GM21367 (cell line): ENCODE data around the gene ADCY7.

Experiments
- ATAC-seq: cut with Tn5 transposase; IDR thresholded peaks from one replicate; pipeline ENCODE4 v1.9.1; 2021; ENCODE audit not compliant: unreplicated experiment

Gene ADCY7

DNA sequence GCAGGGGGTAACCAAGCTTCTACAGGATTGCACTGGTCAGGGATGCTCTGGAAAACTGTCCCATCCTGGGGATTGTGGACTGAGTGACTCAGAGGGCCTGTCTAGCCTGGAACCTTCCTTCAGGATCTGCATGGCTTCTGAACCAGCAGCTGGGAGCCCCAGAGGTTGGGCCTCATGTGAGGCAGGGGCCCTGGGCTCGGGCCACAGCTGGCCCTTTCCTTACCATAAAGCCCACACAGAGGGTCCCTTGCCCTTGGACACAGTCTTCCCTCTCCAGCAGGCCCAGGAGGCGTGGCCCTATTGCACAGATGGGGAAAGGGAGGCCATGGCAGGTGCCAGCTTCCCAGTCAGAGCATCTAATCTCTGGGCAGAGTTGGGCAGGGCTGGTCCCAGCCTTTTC is 30.5 kb downstream of the ADCY7 start:
- no peak for ATAC-seq

DNA sequence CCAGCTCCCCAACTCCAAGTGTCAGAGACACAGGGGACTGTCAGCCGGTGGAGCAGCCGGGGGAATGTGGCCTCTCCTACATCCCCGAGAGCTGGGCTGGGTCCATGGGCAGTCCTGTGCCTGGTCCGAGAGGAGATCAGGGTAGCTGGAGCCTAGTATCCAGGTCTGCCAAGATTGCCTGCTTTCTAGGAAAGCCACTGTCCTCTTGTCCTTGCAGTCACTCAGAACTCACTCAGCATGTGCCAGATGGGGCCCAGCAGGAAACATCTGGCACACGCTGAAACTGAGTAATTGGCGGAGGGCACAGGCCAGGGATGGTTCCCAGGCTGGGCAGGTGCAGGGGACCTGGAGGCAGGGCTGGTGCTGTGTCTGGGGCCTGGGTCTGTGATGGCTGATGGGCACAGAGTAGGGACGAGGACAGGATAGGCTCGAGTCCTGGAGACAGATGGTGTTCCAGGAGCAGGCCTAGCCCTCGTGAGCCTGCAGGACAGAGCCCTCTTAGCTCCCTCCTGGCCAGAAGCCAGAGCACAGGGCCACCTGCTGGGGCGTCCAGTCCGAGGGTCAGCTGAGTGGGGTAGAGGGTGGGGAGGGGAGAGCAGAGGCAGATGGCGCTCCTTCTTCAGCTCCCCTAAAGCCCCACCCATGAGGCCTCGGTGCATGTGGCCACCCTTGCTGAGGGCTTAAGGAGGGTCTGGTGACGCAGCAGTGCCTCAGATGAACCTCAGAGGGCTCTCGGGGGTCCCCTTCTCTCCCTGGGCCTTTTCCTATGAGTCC is 31.1 kb downstream of the ADCY7 start:
- ATAC-seq = no peak

DNA sequence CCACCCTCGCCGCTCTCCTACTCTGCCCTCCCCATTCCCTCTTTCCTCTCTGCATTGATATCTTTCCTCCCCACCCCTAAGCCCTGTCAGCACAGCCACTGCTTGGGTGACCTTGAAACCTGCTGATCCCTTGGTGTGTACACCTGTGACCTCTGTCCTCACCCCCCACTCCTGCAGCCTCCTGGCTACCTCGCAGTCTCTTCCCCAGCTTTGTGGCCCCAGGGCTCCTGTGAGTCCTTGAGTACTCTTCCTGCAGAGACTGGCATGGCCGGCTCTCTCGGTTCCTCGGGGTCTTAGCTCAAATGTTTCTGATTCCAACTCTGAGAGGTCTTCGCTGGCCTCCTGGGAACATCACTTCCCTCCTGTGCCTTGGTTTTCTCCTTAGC is 31.7 kb downstream of the ADCY7 start:
- ATAC-seq = no peak

DNA sequence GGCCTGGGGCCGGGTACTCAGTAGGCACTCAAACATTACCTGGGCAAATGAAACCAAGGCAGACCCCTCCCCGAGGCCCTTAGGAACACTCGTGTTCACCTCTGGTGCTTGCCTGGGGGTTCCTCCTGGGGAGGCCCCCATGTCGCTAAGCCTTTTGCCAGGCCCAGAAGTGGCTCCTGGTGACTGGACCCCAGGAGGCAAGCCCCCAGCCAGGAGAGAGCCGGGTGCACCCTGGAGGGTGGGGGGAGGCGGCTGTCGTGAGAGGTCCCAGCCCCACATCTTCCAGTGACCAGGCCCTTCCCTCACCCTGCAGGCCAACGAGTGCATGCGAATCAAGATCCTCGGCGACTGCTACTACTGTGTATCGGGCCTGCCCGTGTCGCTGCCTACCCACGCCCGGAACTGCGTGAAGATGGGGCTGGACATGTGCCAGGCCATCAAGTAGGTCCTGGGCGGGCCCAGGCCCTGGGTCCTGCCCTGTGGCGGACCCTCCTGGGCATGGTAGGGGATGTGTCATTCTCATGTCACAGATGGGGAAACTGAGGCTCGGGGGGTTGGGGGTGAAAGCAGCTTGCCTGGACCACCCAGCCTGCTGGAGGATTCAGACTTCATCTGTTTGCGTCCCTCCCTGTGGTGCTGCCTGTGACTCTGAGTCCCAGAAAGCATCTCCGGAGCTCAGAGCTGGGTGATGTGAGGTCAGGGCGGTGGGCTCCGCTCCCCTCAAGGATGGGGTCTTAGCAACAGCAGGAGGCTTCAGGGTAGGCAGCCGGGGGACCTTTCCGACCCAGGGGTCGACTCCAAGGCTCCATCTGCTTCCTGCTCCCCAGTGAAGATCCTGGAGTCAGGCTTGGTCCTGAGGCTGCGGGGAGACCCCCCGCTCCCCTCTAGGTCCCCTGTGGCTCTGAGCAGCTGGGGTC is 32.5 kb downstream of the ADCY7 start:
- no peak for ATAC-seq

DNA sequence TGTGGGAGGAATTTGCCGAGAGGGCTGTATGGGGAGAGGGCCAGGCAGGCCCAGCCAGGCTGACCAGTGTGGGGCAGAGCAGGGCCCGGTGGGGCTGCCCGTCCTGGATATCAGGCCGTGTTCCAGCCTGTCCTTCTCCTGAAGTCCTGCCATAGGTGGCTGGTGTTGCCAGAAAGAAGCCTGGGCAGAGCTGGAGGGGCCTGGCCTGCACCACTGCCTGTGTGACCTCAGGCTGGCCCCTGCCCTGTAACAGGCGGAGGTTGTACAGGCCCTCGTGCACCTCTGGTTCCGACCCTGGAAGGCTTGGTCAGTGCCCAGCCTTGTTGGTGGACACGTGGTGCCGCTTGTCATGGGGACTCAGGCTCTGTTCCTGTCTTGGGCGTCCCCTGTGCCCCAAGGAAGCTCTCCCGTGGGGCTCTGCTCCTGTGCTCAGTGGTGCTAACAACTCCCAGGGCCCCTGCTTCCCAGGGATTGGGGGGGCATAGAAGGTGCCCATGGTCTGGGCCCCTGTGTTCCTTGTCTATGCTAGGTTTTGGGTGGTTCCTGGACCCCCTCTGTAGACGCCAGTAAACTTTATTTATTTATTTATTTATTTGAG is 33.3 kb downstream of the ADCY7 start:
- no peak for ATAC-seq

DNA sequence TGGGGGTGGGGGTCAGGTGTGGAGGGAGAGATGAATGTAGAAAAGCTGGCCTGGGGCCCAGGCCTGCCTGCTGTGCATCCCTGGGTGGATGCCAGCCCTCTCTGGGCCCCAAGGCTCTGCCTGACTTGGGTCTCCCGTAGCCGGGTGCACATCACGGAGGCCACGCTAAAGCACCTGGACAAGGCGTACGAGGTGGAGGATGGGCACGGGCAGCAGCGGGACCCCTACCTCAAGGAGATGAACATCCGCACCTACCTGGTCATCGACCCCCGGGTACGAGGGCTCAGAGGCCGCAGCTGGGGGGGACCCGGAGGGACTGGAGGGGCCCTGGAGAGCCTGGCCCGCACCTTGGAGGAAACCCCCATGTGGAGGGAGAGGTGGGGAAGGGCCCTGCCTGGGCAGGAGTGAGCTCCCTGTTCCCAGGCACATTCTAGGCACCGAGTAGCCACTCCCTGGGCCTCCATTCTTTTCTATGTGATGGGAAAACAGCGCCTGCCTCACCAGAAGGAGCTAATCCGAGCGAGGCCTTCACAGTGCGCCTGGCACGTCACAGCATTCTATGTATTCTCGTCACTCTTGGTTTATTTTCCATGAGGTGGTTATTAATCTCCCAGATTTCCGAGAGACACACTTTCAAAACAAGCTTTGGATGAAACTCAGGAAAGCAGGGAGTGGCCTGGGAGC is 34.7 kb downstream of the ADCY7 start:
- no peak for ATAC-seq

DNA sequence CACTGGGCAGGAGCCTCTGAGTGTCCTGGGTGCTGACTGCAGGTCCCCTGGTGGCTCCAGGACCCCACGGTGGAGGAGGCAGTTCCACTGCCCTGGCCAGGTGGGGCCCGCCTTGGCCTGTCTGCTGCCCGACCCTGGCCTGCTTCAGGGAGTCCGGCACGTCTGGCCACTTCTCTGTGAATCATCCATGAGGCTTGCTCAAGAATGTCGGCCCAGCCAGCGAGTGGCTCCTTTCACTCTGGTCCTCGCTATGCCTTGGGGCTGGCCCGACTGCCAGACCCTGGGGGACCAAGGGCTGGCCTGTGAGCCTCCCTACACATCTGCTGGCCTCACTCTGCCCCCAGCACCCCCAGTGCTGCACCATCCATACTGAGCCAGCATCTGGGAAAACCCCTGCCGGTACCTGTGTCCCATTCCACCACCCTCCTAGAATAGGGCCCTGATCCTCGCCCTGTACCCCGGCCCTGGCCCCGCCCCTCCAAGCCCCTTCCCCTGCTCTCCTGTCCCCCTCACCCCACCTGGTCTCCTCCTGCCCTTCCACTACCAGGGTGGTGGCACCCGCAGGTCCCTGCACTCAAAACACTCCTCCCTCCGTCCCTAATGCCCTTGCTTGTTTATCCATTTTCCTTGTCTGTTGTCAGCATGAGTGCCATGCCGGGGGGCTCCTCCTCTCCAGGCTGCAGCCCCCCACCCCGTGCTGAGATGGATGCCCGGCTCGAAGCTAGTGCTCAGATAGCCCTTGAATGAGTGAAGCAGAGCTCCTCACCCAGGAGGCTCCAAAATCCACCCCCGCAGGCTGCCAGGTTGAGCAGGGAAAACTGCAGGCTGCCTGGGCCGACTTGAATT is 35.5 kb downstream of the ADCY7 start:
- ATAC-seq = no peak

DNA sequence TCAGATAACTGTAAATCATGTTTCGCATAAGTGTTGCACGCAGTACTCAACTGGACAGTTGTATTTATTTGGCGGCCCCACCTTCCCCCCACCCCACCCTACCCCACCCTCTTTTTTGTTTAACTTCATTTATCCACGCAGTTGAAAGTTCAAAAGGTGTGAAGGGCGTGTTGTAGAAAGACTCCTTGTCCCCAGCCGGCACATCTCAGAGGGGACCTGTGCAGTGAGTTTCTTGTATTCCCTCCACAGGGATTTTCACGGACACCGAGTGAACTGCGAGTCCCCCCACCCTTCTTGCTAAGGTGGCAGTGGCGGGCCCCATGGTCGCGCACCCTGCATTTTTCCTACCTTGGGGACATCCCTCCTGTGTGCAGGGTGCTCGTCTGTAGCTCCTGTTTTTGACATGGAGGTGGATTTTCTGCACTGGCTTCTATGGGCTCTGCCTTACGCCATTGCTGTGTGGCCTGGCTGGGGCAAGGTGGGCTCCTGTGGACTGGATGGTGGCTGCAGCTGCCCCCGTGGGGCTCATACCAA is 36.2 kb downstream of the ADCY7 start:
- ATAC-seq = no peak

DNA sequence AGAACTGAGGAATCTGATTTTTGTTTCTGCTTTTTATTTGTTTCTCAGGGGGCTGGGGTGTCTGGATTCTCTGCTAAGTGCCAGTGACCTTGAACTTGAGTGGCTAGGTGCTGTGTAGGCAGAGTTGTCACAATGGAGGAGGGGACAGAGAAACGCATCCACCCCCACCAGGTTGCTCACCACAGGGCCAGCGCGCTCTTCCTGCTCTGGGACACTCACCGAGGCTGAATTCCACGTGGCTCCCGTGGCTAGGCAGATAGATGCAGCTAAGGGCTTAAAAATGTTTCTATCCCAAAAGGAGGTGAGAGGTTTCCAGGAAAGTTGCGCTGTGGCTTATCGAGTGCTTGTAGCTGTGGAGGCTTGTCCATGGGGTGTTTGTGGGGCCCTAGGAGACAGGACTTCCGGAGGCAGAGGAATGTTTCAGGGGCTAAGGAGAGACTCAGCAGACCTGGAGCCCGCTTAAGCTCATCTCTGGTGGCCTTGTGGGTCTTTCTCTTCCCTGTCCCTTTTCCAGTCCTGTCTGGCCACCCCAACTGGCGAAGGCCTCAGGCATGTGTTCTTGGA is 36.8 kb downstream of the ADCY7 start:
- ATAC-seq = no peak

DNA sequence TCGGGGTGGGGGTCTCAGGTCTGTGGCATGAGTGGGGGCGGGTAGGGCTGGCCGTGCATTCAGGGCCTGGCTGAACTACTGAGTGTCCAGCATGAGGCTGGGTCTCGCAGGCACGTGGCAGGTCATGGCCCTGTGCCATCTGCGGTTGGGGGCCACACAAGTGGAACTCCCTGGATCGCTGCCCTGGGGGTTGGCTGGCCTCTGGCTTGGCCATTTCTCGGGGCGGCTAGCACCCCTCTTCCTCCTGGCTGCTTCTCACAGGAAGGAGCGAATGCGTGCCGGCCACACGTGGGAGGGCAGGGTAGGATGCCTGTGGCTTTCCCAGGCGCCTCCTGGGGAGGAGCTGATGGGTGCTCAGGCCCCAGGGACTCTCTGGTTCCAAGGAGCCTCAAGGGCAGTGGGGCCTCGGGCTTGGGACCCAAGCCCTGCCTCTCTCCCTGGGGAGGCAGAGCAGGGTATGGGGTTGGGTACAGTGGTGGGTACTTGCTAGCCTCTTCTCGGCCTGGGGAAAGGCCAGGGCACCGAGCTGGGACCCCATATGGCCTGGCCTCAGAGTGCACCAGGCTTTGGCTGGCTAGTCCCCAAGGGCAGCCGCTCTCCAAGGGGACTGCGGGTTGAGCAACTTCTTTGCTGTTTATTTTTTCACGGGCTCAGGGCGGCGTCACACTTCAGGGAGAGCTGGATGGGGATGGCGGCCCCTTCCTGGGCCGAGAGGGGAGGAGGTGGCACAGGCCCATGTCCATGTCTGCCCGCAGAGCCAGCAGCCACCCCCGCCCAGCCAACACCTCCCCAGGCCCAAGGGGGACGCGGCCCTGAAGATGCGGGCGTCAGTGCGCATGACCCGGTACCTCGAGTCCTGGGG is 37.5 kb downstream of the ADCY7 start:
- ATAC-seq = no peak

DNA sequence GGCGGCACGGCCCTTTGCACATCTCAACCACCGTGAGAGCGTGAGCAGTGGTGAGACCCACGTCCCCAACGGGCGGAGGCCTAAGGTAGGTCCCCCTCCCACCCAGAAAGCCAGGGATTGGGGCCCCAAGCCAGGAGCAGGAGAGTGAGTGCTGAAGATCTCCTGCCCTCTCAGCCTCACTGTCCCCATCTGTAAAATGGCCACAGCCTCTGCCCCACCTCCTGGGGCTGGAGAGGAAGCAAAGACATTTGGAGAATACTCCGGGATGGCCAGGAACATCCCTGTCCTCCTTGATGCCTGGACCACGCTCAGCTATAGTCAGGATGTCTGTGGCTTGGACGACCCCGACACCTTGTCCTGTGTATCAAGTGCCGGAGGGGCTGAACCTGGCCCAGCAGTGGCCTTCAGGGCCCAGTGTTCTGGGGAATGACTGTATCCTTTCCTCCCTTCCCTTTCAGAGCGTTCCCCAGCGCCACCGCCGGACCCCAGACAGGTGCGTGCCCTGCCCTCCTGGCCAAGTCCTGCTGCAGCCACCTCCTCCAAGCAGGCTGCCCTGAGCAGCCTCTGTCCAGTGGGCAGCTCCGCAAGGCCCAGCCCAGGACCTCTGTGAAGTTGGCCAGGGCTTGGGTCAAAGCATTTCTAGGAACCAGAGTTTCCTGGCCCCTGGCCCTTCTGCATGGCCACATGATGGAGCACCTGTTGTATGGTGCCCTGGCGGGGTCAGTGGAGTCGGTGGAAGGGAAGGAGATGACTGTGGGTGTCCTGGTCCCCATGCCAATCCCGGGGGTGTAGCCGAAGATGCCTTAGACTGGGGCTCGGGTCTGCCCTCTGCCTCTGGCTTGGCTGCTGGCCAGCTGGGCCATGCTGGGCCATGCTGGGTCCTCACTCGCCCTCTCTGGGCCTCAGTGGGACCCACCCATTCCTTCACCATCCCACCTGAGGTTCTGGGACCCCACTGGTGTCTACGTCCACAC is 38.4 kb downstream of the ADCY7 start:
- ATAC-seq = no peak

DNA sequence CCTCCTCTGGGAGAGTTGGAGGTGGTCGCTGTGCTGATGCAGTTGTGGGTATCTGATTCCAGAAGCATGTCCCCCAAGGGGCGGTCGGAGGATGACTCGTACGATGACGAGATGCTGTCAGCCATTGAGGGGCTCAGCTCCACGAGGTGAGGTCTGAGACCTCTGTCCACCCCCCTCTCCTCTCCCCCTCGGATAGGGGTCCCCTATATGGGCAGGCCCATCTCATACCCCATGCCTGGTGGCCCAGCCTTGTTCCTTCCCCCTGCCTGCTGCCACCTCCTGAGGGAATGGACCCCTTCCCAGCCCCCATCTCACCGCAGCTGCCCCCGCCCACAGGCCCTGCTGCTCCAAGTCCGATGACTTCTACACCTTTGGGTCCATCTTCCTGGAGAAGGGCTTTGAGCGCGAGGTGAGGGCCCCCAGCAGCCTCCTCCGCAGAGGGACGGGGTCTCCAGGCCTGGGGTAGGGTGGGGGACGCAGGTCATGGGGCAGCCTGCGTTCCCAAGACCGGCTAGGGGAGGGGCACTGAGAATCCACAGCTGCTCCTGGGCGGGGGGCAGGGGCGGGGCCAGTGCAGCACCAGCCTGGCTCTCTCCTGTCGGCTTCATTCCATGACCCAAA is 39.2 kb downstream of the ADCY7 start:
- no peak for ATAC-seq

DNA sequence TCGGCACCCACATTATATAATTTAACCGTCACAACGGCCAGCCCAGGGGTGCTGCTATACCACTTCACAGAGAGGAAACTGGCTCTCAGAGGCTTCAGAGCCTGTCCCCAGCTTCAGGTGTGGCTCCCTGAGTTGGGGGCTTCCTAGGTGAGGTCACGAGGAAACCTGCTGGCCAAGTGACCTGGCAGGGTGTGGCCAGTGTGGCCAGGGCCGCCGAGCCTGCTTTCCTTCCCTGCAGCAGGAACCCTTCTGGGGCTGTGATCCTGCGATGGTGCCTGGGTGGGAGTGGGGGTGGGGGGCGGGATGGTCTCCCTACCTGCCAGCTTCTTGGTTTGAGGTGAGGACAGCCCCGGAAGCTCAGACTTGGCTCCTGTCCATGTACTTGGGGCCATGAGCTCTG is 39.9 kb downstream of the ADCY7 start:
- ATAC-seq = no peak

DNA sequence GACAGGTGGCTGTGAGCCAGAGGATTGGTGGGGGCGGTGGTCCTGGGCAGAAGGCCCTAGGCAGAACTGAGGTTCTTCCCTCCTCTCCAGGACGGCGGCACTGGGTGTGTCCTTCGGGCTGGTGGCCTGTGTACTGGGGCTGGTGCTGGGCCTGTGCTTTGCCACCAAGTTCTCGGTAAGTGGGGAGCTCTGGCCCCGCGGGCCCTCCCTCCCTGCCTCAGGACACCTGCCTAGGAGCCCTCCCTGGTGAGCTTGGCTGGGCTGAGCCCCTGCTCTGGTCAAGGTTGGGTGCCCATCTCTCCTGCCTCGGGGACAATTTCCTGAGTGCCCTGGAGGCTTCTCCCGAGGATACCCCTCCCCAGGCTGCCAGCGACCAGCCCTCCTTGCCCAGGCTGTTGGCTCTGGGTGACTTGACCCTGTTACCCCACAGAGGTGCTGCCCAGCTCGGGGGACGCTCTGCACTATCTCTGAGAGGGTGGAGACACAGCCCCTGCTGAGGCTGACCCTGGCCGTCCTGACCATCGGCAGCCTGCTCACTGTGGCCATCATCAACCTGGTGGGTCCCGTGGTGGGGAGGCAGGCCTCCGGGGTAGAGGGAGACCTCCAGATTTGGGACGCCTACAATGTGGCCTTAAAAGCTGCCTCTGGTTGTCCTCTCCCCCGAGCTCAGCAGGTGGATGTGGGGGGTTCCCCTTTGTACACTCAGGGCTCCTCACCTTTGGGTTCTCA is 42.0 kb downstream of the ADCY7 start:
- ATAC-seq = no peak

DNA sequence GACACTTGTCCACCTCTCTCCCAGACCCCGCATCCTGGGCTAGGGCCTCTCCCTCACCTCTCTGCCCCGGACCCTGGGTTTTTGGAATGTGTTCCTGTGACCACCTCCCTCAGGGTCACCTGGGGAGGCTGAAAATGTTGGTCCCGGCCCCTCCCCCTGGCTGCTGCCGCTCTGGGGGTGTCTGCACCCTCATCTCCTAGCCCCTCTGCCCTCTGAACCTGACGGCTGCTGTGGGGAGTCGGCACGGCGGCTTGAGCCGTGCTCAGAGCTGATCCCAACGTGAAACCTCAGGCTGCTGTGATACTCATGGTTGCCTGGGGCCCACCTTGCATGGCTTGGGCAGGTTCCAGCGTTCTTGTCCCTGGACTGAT is 42.8 kb downstream of the ADCY7 start:
- no peak for ATAC-seq

DNA sequence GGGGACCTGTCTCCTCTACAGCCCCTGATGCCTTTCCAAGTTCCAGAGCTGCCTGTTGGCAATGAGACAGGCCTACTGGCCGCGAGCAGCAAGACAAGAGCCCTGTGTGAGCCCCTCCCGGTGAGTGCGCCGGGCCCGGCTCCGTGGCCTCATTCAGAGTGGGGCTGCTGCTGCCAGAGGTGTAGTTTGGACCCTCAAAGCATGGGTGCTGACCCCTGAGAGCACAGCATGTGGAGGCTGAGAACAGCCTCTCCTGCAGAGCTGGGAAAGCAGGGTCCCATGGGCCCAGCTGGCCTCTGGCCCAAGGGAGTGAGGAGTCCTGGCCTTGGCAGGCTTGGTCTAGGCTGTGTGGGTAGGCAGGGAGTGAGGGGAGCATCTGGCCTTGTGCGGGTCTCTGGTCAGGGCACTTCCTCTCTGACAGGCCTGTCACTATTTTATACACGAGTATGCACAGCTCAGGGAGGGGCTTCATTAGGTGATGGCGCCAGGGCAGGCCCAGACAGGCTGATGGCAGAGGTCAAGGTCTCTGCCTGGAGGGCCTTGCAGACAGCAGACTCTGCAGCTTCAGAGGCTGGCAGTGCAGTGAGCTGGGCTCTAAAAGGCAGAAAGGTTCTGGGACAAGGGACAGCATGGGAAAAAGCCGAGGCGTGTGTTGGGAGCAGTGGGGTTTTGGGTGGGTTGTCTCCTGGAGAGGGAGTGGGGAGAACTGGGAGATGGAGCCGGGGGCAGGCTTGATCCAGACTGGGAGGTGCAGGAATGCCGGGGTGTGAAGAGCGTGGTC is 43.4 kb downstream of the ADCY7 start:
- no peak for ATAC-seq
